Measurements from ENCODE around the gene SFTPD. TPM values are rescaled to one million over a fixed set of nuclear protein-coding genes. Genes with fewer than 3 reads are reported as not detected.

SFTPD gene
- total RNA-seq, 8 experiments from 2014 or later, result 0.22 to 1.5 (median 0.65) TPM; not detected in 4

DNA sequence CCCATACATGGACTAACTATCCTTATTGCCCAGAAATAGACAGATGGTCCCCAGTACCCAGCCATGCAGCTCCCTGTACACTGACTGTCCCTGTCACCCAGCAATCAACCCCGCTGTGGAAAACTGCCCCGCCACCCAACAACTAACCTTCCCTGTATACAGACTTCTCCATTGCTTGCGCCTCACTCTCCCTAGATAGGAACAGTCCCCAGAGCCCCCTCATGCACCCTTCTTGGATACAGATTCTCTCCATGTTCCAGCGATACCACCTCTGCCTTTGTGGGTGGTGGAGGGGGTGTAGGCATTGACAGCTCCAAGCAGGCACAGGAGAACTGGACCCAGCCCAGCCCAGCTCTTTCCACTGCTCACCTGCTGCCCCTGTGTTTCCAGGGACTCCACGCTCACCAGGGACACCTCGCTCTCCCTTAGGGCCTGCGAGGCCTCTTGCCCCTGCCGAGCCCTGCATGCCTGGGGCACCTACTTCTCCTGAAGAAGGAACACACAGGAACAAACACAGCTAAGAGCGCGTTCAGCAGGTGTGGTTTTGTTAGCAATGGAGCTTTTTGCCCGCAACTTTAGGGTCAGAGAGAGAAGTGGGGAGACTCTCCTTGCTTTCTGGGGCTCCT is 7.2 kb downstream of the SFTPD start:
- ATAC-seq (replicated peaks in 6 of 8), result no peak
- 40 to 100% (median 85%) methylated on average over 1 to 7 of the region's 11 CpGs; no CpG with 5 or more reads in 1 of the 10 experiments for WGBS, 10 experiments
- H3K4me1 ChIP-seq (replicated peaks in 1 of 2), result no peaks in the 10 kb centered on the region
- no peak overlapping the region for H3K27ac ChIP-seq
- in situ Hi-C loops (cut with MboI; ENCODE audit: low pct_unique_long_range_greater_than_20kb in 2 of 9, low sequenced_read_pairs in 9 of 9, unreplicated experiment in 9 of 9), result loop anchor here in 3 of 9 experiments (25.0 kb wide), 1 partner anchor 379 kb away; the partner anchor contains the start of gene SFTPA2 (in 3 of the 3)
- H3K4me3 ChIP-seq, result no peak overlapping the region

DNA sequence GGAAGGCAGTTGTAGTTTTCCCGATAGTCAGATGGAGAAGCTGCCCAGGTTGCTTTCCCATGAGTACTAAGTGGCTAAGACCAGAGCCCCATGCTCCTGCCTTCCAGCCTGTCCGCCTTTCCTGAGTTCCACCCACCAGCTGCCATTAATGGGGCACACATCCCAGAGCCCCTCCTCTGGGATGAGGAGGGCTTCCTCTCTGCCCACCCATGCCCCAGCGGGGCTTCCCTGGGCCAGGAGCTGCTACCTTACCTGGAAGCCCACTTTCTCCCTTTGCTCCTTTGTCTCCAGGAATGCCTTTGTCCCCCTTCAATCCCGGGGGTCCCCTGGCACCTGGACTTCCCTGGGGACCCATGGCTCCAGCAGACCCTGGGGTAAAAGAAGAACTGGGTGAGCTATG is 7.8 kb downstream of the SFTPD start:
- ATAC-seq (replicated peaks in 6 of 8), result no peak
- Histone ChIP-seq H3K4me3 (no peak overlapping the region), H3K27ac (no peak overlapping the region), H3K4me1 (replicated peaks in 1 of 2) (no peaks in the 10 kb centered on the region)
- in situ Hi-C loops (cut with MboI; ENCODE audit: low pct_unique_long_range_greater_than_20kb in 2 of 9, low sequenced_read_pairs in 9 of 9, unreplicated experiment in 9 of 9), result loop anchor here in 3 of 9 experiments (25.0 kb wide), 1 partner anchor 379 kb away; the partner anchor contains the start of gene SFTPA2 (in 3 of the 3)
- 0 to 100% (median 50%) methylated on average over 1 to 2 of the region's 4 CpGs; no CpG with 5 or more reads in 5 of the 10 experiments for WGBS, 10 experiments

- Histone ChIP-seq H3K4me1 (replicated peaks in 1 of 2) (no peaks in the 10 kb centered on the region), H3K27ac (no peak overlapping the region), H3K4me3 (no peak overlapping the region)
- in situ Hi-C loops (cut with MboI; ENCODE audit: low pct_unique_long_range_greater_than_20kb in 2 of 9, low sequenced_read_pairs in 9 of 9, unreplicated experiment in 9 of 9), result loop anchor here in 3 of 9 experiments (25.0 kb wide), 1 partner anchor 378 kb away; the partner anchor contains the start of gene SFTPA2 (in 3 of the 3)
- no peak for ATAC-seq (replicated peaks in 6 of 8)
Observed at GRCh38 chr10:79940431-79940830, 8.5 kb downstream of the SFTPD start.

DNA sequence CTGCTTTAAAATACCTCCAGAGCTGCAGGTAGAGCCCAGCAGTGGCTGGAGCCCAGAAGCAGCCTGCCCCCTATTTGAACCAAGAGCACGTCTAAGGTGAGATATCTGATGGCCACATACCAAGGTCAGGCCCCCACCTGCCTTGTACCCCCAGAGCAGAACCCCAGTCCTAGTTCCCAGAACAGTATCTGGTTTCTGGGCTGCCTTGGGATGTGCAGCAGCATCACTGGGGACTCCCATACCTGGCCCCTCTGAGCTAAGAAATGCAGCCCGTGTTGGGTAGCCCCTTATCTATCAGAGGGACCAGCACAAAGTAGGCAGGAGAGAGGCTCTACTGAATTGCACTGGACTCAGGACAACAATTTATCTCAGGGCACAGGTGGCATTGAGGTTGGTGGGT is 8.9 kb downstream of the SFTPD start:
- 69 to 80% methylated on average over 2 of the region's 2 CpGs; no CpG with 5 or more reads in 8 of the 10 experiments for WGBS, 10 experiments
- in situ Hi-C loops (cut with MboI; ENCODE audit: low pct_unique_long_range_greater_than_20kb in 2 of 9, low sequenced_read_pairs in 9 of 9, unreplicated experiment in 9 of 9), result loop anchor here in 3 of 9 experiments (25.0 kb wide), 1 partner anchor 378 kb away; the partner anchor contains the start of gene SFTPA2 (in 3 of the 3)

DNA sequence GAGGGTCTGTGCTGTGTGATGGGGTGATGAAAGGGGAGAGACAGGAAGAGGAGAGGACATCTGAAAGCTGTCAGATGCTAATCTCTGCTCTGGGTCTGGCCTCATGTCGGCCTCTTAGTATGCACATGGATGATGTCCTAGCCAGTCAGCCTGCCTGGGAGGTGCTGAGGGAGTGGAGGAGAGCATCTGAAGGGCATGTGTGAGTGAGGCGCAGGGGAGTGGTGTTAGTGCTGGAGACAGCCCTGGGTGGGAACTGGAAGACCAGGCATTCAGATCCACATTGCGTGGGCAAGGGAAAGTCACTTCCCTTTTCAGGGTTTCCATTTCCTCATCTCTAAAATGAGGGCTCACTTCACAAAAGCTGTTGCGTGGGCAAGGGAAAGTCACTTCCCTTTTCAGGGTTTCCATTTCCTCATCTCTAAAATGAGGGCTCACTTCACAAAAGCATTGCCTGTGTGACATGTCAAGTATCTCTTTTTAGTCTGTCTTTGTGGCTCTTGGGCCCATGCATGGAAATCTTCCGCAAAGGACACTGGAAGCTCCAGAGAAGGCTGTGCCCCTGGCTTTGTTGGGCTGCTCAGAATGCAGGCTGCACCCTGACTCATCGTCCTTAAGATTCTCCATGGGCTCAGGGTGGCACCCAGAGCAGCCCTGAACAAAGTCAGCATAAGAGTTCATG is 10.0 kb downstream of the SFTPD start:
- peak in 3 of 8 experiments; percentile 94 to 100 (median 99) for ATAC-seq (replicated peaks in 6 of 8)
- WGBS, 10 experiments, result 7 to 100% (median 61%) methylated on average over 1 to 6 of the region's 6 CpGs; no CpG with 5 or more reads in 1 of the 10 experiments
- H3K27ac ChIP-seq, result no peak overlapping the region
- H3K4me3 ChIP-seq, result no peak overlapping the region
- H3K4me1 ChIP-seq (replicated peaks in 1 of 2), result no peaks in the 10 kb centered on the region
- in situ Hi-C loops (cut with MboI; ENCODE audit: low pct_unique_long_range_greater_than_20kb in 2 of 9, low sequenced_read_pairs in 9 of 9, unreplicated experiment in 9 of 9), result loop anchor here in 3 of 9 experiments (25.0 kb wide), 1 partner anchor 377 kb away; the partner anchor contains the start of gene SFTPA2 (in 3 of the 3)

More for the DNA sequence above, 8.9 kb downstream of the SFTPD start:
- no peak for ATAC-seq (replicated peaks in 6 of 8)
- Histone ChIP-seq H3K4me3 (no peak overlapping the region), H3K4me1 (replicated peaks in 1 of 2) (no peaks in the 10 kb centered on the region), H3K27ac (no peak overlapping the region)

DNA sequence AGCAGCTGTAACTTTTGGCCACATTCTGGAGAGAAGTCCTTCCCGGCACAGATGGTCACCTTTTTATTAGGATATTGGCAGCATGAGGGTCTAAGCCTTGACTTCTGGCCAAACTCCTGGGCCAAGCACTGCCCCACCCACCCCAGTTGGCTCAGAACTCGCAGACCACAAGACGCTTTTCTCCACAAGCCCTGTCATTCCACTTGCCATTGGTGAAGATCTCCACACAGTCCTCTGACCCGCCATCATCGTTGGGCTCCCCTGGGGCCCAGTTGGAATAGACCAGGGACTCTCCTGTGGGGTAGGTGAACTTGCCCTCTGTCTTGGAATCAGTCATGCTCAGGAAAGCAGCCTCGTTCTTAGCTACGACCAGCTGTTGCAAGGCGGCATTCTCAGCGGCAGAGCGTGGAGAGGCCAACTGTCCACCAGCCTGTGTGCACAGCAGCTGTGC is 11.2 kb downstream of the SFTPD start:
- no peak for ATAC-seq (replicated peaks in 6 of 8)
- WGBS, 10 experiments, result 14 to 100% (median 86%) methylated on average over 1 to 5 of the region's 10 CpGs; no CpG with 5 or more reads in 4 of the 10 experiments
- no peak overlapping the region for H3K4me3 ChIP-seq
- in situ Hi-C loops (cut with MboI; ENCODE audit: low pct_unique_long_range_greater_than_20kb in 2 of 9, low sequenced_read_pairs in 9 of 9, unreplicated experiment in 9 of 9), result loop anchor here in 3 of 9 experiments (25.0 kb wide), 1 partner anchor 375 kb away; the partner anchor contains the start of gene SFTPA2 (in 3 of the 3)
- H3K4me1 ChIP-seq (replicated peaks in 1 of 2), result no peaks in the 10 kb centered on the region
- no peak overlapping the region for H3K27ac ChIP-seq

GRCh38 chr10:79936625-79937615 is 12.0 kb downstream of the SFTPD start:
- in situ Hi-C loops (cut with MboI; ENCODE audit: low pct_unique_long_range_greater_than_20kb in 2 of 9, low sequenced_read_pairs in 9 of 9, unreplicated experiment in 9 of 9), result loop anchor here in 3 of 9 experiments (25.0 kb wide), 1 partner anchor 375 kb away; the partner anchor contains the start of gene SFTPA2 (in 3 of the 3)
- Histone ChIP-seq H3K4me3 (no peak overlapping the region), H3K27ac (no peak overlapping the region), H3K4me1 (replicated peaks in 1 of 2) (no peaks in the 10 kb centered on the region)
- no peak for ATAC-seq (replicated peaks in 6 of 8)
- 10 to 95% (median 81%) methylated on average over 1 to 6 of the region's 9 CpGs; no CpG with 5 or more reads in 1 of the 10 experiments for WGBS, 10 experiments

GRCh38 chr10:79933961-79934360 is 14.9 kb downstream of the SFTPD start:
- no peaks in the 10 kb centered on the region for H3K4me1 ChIP-seq (replicated peaks in 1 of 2)
- H3K27ac ChIP-seq, result no peak overlapping the region
- no peak overlapping the region for H3K4me3 ChIP-seq
- in situ Hi-C loops (cut with MboI; ENCODE audit: low pct_unique_long_range_greater_than_20kb in 2 of 9, low sequenced_read_pairs in 9 of 9, unreplicated experiment in 9 of 9), result loop anchor here in 3 of 9 experiments (25.0 kb wide), 1 partner anchor 372 kb away; the partner anchor contains the start of gene SFTPA2 (in 3 of the 3)
- 60 to 88% (median 71%) methylated on average over 1 to 3 of the region's 3 CpGs; no CpG with 5 or more reads in 2 of the 10 experiments for WGBS, 10 experiments
- no peak for ATAC-seq (replicated peaks in 6 of 8)

DNA sequence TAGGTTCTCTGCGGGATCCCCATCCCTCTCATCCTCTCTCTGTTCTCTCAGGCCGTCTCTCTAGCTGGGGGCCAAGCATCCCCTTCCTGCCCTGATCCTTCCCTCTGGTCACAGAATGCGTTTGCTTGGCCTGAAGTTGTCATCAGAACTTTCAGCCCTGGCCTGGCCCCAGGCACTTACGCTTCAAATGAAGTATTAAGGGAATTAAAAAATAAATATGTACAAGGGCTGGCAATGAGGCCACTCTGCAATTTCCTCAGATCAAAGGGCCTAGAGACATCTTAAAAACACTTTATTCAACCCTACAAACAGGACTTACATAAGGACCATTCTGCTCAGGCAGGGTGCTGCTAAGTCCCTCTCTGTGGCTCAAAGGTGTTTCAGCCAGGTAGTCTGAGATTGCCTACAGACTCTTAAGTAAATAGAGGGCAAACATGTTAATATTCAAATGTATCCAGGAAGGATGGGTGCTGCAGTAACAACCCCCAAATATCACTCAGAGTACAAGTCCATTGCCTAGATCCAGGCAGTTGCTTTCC is 16.0 kb downstream of the SFTPD start:
- Histone ChIP-seq H3K4me3 (no peak overlapping the region), H3K4me1 (replicated peaks in 1 of 2) (no peaks in the 10 kb centered on the region), H3K27ac (no peak overlapping the region)
- 73 to 100% (median 91%) methylated on average over 1 to 4 of the region's 4 CpGs; no CpG with 5 or more reads in 2 of the 10 experiments for WGBS, 10 experiments
- no peak for ATAC-seq (replicated peaks in 6 of 8)
- in situ Hi-C loops (cut with MboI; ENCODE audit: low pct_unique_long_range_greater_than_20kb in 2 of 9, low sequenced_read_pairs in 9 of 9, unreplicated experiment in 9 of 9), result loop anchor here in 3 of 9 experiments (25.0 kb wide), 1 partner anchor 371 kb away; the partner anchor contains the start of gene SFTPA2 (in 3 of the 3)

DNA sequence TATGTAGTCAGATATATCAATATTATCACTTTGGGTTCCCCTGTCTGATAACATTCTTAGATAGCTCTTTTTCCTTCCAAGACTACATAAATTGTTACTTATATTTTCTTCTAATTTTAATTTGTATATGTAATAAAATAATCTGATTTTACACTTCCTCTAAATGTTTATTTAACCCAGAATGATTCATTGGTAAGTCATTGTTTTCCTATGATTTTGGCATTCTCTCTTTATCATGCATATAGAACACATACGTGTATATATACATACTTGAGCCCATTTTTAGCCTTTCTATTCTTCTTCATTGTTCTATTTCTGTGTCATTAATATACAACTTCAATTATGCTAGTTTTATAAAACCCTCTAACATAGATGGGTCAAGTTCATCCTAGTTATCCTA is 16.6 kb downstream of the SFTPD start:
- ATAC-seq (replicated peaks in 6 of 8), result no peak
- Histone ChIP-seq H3K27ac (no peak overlapping the region), H3K4me3 (no peak overlapping the region), H3K4me1 (replicated peaks in 1 of 2) (no peaks in the 10 kb centered on the region)
- in situ Hi-C loops (cut with MboI; ENCODE audit: low pct_unique_long_range_greater_than_20kb in 2 of 9, low sequenced_read_pairs in 9 of 9, unreplicated experiment in 9 of 9), result loop anchor here in 3 of 9 experiments (25.0 kb wide), 1 partner anchor 370 kb away; the partner anchor contains the start of gene SFTPA2 (in 3 of the 3)
- 21 to 100% (median 62%) methylated on average over 1 of the region's 1 CpG; no CpG with 5 or more reads in 1 of the 10 experiments for WGBS, 10 experiments

DNA sequence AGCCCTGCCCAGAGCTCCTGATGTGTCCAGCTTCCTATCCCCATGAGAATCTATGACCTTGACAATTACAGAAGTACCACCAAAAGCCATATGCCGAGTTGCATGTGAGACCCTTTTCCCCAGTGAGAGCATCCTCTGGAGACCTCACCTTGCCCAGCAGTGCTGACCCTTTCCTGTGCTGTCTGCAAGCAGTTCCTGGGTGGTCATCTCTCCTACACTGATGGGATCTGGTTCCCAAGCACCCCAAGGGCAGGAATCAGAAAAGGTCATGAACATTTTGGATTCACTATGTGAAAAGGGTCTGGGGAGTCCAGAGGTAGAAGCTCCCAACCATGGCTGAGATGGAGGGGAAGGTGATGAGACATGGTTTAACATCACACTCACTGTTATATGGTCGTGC is 18.2 kb downstream of the SFTPD start:
- WGBS, 10 experiments, result 0 to 63% (median 30%) methylated on average over 1 to 2 of the region's 2 CpGs; no CpG with 5 or more reads in 4 of the 10 experiments
- no peak for ATAC-seq (replicated peaks in 6 of 8)
- in situ Hi-C loops (cut with MboI; ENCODE audit: low pct_unique_long_range_greater_than_20kb in 2 of 9, low sequenced_read_pairs in 9 of 9, unreplicated experiment in 9 of 9), result loop anchor here in 3 of 9 experiments (25.0 kb wide), 1 partner anchor 368 kb away; the partner anchor contains the start of gene SFTPA2 (in 3 of the 3)
- H3K4me3 ChIP-seq, result no peak overlapping the region
- no peak overlapping the region for H3K27ac ChIP-seq
- no peaks in the 10 kb centered on the region for H3K4me1 ChIP-seq (replicated peaks in 1 of 2)

Data from motor neuron (in vitro differentiated cells).